Heart right ventricle (tissue), 16 donors: Measurements from ENCODE around the gene PSMD14. TPM values are rescaled to one million over a fixed set of nuclear protein-coding genes. Genes with fewer than 3 reads are reported as not detected.

Experiments
- ATAC-seq, 8 donors: fragments of 200-7000 bp; cut with Tn5 transposase; one replicate each; pipeline ENCODE4 v1.9.1; 2020; ENCODE audit warnings: mild to moderate bottlenecking in 8 of 8, moderate library complexity in 8 of 8, moderate number of reproducible peaks in 1 of 8
- DNase-seq, 2 donors: peaks; one replicate each; pipeline ENCODE4 v3.0.0-alpha.2; 2020
- H3K27ac ChIP-seq, 10 donors: fragments of 200-600 bp; sonication (generic) in 2 of 10; one replicate each; pipeline versions ENCODE4 v1.5.0 to v1.8.0; 2020 to 2022; ENCODE audit warnings: mild to moderate bottlenecking in 3 of 10
- H3K27me3 ChIP-seq, 7 donors: fragments of 200-600 bp; one replicate each; pipeline ENCODE4 v1.8.0; 2021 to 2022; ENCODE audit warnings: mild to moderate bottlenecking in 2 of 7
- H3K36me3 ChIP-seq, 9 donors: fragments of 200-600 bp; sonication (generic) in 1 of 9; one replicate each; pipeline versions ENCODE4 v1.5.0 to v1.8.0; 2020 to 2022; ENCODE audit warnings: mild to moderate bottlenecking in 2 of 9
- H3K4me1 ChIP-seq, 9 donors: fragments of 200-600 bp; sonication (generic) in 1 of 9; one replicate each; pipeline versions ENCODE4 v1.5.0 to v1.8.0; 2020 to 2022; ENCODE audit warnings: mild to moderate bottlenecking in 4 of 9
- H3K4me3 ChIP-seq, 10 donors: fragments of 200-600 bp; sonication (generic) in 2 of 10; one replicate each; pipeline versions ENCODE4 v1.5.0 to v1.8.0; 2020 to 2022; ENCODE audit warnings: mild to moderate bottlenecking in 7 of 10, moderate library complexity in 2 of 10
- H3K9me3 ChIP-seq, 11 donors: fragments of 200-600 bp in 10 of 11; sonication (generic) in 2 of 11; one replicate each; pipeline versions ENCODE4 v1.5.0 to v1.8.0; 2013 to 2022; ENCODE audit warnings: mild to moderate bottlenecking in 2 of 11, control low read depth in 1 of 11, moderate library complexity in 1 of 11
- CTCF ChIP-seq, 9 donors: fragments of 200-600 bp; sonication (generic) in 2 of 9; IDR thresholded peaks; one replicate each; pipeline versions ENCODE4 v1.5.0 to v1.8.0; 2021 to 2022; ENCODE audit warnings: antibody characterized with exemption in 9 of 9, mild to moderate bottlenecking in 5 of 9, moderate library complexity in 1 of 9
- WGBS, 2 donors: extraction: QIAGEN DNeasy Blood & Tissue Kit; methylation state at CpG; one replicate each; pipeline ENCODE4 v1.1.7; 2013; ENCODE audit warnings: inconsistent platforms in 1 of 2; 5-methylcytosine and 5-hydroxymethylcytosine counted together
- intact Hi-C, 10 donors: fragments of 100-400 bp; cut with DNase I; formaldehyde crosslinking; loops; one replicate each; pipeline versions ENCODE4 v1.11.1 to v1.14.2; 2022
- polyA plus RNA-seq, 2 donors: library from polyadenylated mRNA; stranded (reverse); fragments of 200-250 nt; gene quantifications; one replicate each; pipeline ENCODE4 v1.2.3, GENCODE V29; 2013
- total RNA-seq, 10 donors: library from RNA; stranded (reverse); fragmentation: NEBNext Ultra II Directional in 3 of 10; extraction: Animal tissue kit (Norgen Biotek cat#: 25700) in 3 of 10; gene quantifications; one replicate each; pipeline versions ENCODE4 v1.2.1 to v1.2.4, GENCODE V29; 2021 to 2023
- donor health status: Arrhythmogenic right ventricular cardiomyopathy.
- donor health status: ischemic (EF 13 %, LVEDD 7.1; RV severe dilation, severe dysfunction).
- donor health status: healthy with polysubstance abuse.
- donor health status: DM: no; HTN: yes; CAD: no.
- donor health status: DM: no; HTN: no; CAD: no.
- donor health status: ischemic (EF 25% LVEDD 6.9; RV normal size, moderate dysfunction).
- donor health status: ischemic (EF 25% LVEDD 5.7; RV mildly dilated, moderate dysfunction).
- donor health status: healthy.
- donor health status: DM: yes; HTN: yes; CAD: no.
- donor health status: Ischemic cardiomyopathy.
- donor health status: ischemic (EF 35%, LVEDD 5.7; RV mildly dilated, moderate dysfunction).
- donor health status: nonischemic (EF 11% LVEDD 7.7; RV severe dilation, severe dysfunction).
- donor health status: DM: yes; HTN: yes; CAD: no.
- donor health status: PGD.
- donor health status: ischemic (EF 29% LVEDD 5.4; RV normal size, mild dysfunction).
- donor health status: nonischemic (EF 23%, LVEDD 6.1; RV moderate dilation, normal function).

PSMD14 gene
- total and polyA plus RNA-seq, 12 donors: 21.6 to 66.9 (median 44.4) TPM

- DNase-seq: no peak
- TF ChIP-seq CTCF (IDR thresholded peaks at IDR 0.05): no peak
- Histone ChIP-seq H3K4me3 (no peak overlapping the region), H3K27ac (no peak overlapping the region), H3K27me3 (no peaks in the 10 kb centered on the region), H3K9me3 (no peaks in the 10 kb centered on the region), H3K4me1 (no peaks in the 10 kb centered on the region), H3K36me3 (peaks cover 0 to 13% (median 1%) of the 10 kb centered on the region in 9 donors)
- 88 to 95% methylated on average over 3 of the region's 3 CpGs for whole genome bisulfite sequencing, 2 donors
- ATAC-seq: no peak
- intact Hi-C loops: no loop called here
These were observed 73.3 kb downstream of the PSMD14 start for GRCh38 chr2:161381546-161381945.

GRCh38 chr2:161382747-161383146 lies 74.5 kb downstream of the PSMD14 start:
- Histone ChIP-seq H3K36me3 (peaks cover 0 to 24% (median 3%) of the 10 kb centered on the region in 9 donors), H3K4me1 (no peaks in the 10 kb centered on the region), H3K27ac (no peak overlapping the region), H3K4me3 (no peak overlapping the region), H3K9me3 (no peaks in the 10 kb centered on the region), H3K27me3 (no peaks in the 10 kb centered on the region)
- no peak for TF ChIP-seq CTCF (IDR thresholded peaks at IDR 0.05)
- intact Hi-C loops: no loop called here
- DNase-seq: no peak
- no peak for ATAC-seq
- WGBS, 2 donors: 94 to 95% methylated on average over 4 of the region's 4 CpGs

- H3K4me1 ChIP-seq: no peaks in the 10 kb centered on the region
- ATAC-seq: no peak
- no peaks in the 10 kb centered on the region for H3K27me3 ChIP-seq
- no peak for TF ChIP-seq CTCF (IDR thresholded peaks at IDR 0.05)
- H3K27ac ChIP-seq: no peak overlapping the region
- H3K36me3 ChIP-seq: peaks cover 0 to 31% (median 3%) of the 10 kb centered on the region in 9 donors
- intact Hi-C loops: no loop called here
- no peak for DNase-seq
- no peaks in the 10 kb centered on the region for H3K9me3 ChIP-seq
- H3K4me3 ChIP-seq: no peak overlapping the region
These were observed 76.6 kb downstream of the PSMD14 start for GRCh38 chr2:161384864-161385263.

- TF ChIP-seq CTCF (IDR thresholded peaks at IDR 0.05): no peak
- Histone ChIP-seq H3K4me3 (no peak overlapping the region), H3K27me3 (no peaks in the 10 kb centered on the region), H3K36me3 (peaks cover 0 to 40% (median 3%) of the 10 kb centered on the region in 9 donors), H3K4me1 (no peaks in the 10 kb centered on the region), H3K9me3 (no peaks in the 10 kb centered on the region), H3K27ac (no peak overlapping the region)
- DNase-seq (no peak), ATAC-seq (no peak)
- intact Hi-C loops: no loop called here
- WGBS, 2 donors: 94 to 98% methylated on average over 2 of the region's 2 CpGs
These were observed 78.1 kb downstream of the PSMD14 start for GRCh38 chr2:161386228-161386824.
